HG03135 (cell line): ENCODE measurements around the gene TRMT112.

Source experiments
- ATAC-seq: cut with Tn5 transposase; IDR thresholded peaks from one replicate; pipeline ENCODE4 v1.9.1; 2021; ENCODE audit warnings: mild to moderate bottlenecking, moderate library complexity; ENCODE audit not compliant: unreplicated experiment

TRMT112 gene

GRCh38 chr11:64351136-64351631 is 33.8 kb upstream of the TRMT112 start:
- ATAC-seq = no peak

DNA sequence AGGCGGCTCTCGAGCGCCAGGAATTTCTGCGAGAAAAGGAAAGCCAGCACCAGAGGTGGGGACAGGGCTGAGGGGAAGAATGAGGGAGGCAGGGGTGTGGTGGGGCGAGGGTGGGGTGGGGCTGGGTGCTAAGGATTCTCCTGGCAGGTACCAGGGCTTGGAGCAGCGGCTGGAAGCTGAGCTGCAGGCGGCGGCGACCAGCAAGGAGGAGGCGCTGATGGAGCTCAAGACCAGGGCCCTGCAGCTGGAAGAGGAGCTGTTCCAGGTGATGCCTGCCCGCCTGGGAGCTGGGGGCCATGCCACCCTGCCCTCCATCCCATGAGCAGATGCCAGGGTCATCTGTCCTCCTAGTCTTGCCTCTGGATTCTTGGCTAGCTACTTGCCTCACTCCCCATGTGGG is 32.0 kb upstream of the TRMT112 start:
- no peak for ATAC-seq

- no peak for ATAC-seq
Measured at GRCh38 chr11:64349025-64349387, 31.6 kb upstream of the TRMT112 start.

DNA sequence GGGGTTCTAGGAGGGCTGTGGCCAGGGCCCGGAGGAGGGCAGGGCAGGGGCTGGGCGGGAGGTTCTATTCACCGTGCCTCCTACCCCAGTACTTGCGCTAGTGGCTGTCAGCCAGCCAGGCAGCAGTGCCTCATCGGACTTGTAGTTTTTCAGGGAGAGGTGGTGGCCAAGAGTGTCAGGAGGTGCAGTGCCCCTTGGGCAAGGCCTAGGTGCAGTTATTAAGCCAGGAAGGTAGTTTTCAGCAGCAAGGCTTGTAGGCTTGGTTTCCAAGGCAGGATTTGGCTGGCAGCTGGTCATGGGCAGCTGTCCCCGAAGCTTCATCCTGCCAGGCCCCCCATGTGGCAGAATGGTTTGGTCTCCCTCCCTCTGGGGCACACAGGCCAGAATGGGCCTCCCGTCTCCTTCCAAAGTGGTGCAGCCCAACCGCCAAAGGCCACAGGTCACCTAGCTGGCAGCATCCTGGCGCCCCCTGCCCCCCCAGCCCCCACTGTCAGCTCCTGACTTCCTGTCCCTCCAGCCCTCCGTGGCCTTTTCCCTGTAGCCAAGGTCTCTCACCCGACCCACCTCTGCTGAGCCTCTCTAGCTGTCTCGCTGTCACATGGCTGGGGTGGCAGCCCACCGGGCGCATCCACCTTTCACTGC is 31.1 kb upstream of the TRMT112 start:
- ATAC-seq = no peak

DNA sequence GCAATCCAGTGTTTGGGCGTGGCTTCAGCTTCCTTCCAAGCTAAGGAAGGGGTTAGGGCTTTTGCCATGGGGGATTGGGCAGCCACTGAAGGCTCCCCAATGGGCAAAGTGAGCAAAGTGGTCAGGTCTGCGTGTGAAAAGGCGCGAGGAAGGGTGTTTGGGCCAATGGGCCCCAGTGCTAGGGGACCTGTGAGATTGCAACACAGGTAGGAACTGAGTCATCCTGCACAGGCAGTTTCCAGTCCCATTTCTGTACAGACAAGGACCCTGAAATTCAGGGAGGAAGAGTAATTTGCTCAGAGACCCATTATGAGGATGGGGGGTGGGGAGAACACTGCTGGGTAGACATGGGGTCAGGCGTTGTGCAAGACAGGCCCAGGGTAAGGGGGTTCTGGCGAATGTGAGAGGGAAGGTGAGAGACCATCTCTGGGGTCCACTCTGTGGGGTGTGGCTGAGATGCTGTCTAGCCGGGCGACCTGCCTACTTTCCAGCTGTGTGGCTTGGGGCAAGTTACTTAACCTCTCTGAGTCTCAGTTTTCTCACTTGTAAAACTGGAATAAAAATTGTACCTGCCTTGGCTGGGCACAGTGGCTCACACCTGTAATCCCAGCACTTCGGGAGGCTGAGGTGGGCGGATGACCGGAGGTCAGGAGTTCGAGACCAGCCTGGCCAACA is 30.0 kb upstream of the TRMT112 start:
- no peak for ATAC-seq

DNA sequence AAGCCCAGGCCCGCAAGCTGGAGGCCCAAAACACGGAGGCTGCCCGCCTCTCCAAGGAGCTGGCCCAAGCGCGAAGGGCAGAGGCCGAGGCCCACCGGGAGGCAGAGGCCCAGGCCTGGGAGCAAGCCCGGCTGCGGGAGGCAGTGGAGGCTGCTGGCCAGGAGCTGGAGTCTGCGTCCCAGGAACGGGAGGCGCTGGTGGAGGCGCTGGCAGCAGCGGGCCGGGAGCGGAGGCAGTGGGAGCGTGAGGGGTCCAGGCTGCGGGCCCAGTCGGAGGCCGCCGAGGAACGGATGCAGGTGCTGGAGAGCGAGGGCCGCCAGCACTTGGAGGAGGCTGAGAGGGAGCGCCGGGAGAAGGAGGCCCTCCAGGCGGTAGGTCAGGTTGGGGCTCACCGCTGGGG is 27.4 kb upstream of the TRMT112 start:
- no peak for ATAC-seq

- no peak for ATAC-seq
Measured at GRCh38 chr11:64343767-64344559, 26.6 kb upstream of the TRMT112 start.

DNA sequence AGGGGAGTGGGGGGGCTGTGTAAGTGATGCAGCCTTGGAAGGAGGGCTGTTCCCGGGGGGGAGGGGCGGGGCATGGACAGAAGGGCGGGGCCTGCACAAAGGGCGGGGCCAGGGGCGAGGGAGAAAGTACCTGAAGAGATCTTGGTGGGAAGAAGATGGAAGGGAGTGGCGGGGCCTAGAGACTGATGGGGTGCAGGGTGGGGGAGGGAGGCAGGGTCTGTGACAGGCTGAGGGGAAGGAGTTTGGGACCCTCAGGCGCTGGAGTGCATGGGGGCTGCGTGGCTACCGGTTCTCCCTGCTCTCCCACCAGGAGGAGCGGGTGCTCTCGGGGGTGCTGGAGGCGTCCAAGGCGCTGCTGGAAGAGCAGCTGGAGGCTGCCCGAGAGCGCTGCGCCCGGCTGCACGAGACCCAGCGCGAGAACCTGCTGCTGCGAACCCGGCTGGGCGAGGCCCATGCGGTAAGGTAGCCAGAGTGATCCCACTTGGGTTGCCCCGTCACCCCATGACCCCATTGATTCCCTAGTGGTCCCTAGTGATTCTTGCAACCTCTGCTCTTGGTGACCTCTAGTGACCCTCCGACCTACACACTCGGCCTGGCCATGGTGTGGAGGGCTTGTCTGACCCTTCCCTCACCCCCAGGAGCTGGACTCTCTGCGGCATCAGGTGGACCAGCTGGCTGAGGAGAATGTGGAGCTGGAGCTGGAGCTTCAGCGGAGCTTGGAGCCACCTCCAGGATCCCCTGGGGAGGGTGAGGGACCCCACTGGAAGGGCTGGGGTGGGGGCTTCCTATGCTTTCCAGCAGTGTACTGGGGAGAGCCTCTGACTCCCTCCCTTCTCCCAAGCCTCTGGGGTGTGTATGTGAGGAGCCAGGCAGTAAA is 25.7 kb upstream of the TRMT112 start:
- no peak for ATAC-seq

DNA sequence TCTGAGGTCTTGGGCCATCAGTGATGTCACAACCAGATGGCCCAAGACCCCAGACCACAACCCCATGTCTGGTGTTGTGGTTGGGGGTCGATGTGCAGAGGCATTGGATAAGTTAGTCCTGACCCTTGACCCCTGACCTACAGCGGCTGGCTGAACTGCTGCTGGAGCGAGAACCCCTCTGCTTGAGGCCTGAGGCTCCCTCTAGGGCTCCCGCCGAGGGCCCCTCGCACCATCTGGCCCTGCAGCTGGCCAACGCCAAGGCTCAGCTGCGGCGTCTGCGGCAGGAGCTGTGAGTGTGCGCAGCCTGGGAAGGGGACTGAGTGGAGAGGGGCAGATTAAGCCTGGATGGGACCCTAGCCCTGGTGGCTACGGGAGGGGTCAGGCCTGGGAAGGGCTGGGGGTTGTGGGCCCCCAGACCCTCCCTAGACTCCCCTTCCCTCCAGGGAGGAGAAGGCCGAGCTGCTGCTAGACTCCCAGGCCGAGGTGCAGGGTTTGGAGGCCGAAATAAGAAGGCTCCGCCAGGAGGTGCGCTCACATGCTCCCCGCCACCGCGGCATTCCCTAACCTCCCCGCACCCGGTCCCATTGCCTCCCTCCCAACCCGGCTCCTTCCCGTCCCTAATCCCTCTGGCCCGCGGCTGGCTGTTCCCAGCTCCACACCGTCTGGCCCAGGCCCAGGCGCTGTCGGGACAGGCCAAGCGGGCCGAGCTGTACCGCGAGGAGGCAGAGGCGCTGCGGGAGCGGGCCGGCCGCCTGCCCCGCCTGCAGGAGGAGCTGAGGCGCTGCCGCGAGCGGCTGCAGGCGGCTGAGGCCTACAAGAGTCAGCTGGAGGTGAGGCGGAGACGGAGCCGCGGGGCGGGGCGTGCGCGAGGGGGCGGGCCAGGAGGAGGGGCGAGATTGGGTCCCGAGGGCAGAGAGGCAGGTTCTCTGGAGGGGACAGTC is 24.8 kb upstream of the TRMT112 start:
- ATAC-seq = peak; percentile 43

DNA sequence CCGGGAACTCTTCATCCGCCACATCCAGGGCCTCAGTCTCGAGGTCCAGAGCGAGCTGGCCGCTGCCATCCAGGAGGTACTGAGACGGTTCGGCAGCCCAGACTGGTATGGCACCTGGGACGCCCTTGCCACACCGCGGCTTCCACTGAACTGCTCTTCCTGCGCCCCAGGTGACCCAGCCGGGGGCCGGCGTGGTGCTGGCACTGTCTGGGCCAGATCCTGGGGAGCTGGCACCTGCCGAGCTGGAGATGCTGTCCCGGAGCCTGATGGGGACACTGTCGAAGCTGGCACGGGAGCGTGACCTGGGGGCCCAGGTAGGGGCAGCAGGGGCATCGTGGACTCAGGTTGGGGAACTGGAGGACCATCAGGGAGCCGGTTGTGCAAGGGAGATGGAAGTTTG is 24.1 kb upstream of the TRMT112 start:
- no peak for ATAC-seq

DNA sequence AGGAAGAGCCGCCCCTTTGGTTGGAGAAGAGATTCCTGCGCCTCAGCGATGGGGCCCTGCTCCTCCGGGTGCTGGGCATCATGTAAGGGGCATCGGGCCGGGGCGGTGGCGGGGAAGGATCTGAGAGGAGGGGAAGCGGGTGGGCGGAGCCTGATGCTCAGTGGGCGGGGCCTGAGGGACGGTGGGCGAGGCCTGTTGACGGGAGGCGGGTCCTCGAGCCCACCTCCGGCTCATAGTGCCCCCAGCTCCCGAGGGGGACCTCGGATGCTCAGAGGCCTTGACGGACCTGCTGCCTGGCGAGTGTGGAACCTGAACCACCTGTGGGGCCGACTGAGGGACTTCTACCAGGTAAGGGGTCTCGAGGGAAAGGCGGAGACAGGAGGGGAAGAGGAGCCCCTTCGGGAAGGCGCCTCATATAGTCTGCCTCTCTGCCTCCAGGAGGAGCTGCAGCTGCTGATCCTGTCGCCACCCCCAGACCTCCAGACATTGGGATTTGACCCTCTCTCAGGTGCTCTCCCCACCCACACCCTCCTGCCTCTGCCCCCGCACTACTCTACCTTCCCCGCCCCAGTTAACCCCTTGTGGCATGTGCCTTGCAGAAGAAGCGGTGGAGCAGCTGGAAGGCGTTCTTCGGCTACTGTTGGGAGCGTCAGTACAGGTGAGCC is 23.4 kb upstream of the TRMT112 start:
- peak; percentile 29 for ATAC-seq

DNA sequence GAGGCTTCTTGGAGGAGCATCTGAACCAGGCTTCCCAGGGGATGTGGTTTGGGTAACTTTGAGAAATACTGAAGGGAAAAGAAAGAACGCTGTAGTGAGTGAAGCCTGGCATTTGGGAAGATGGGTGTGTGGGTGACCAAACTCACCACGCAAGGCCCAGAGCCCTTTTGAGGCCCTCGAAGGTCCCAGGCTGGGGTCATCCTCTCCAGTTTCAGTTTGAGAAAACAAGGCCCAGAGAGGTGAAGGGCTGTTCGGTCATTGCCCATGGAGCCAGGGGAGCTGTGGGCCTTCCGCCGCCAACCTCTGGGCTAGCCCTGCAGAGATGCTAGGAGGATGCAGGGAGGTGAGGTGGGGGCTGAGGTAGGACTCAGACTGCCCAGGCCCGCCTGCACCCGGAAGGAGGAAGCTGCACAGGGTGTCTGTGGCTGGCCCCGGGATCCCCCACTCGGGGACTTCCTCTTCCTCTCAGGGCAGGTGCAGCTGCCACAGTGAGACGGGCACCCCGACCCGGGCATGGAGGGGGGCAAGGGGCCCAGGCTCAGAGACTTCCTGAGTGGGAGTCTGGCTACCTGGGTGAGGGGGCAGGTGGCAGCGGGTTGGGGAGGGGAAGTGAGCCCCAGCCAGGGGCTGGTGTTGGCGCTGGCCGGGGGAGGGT is 22.5 kb upstream of the TRMT112 start, which contains the start of gene CCDC88B:
Gene CCDC88B, plus strand, starts transcription at position 451 of the 655 bp plus-strand sequence. Its CDS starts 63 bp downstream, at position 514.
- ATAC-seq = peak; percentile 48

DNA sequence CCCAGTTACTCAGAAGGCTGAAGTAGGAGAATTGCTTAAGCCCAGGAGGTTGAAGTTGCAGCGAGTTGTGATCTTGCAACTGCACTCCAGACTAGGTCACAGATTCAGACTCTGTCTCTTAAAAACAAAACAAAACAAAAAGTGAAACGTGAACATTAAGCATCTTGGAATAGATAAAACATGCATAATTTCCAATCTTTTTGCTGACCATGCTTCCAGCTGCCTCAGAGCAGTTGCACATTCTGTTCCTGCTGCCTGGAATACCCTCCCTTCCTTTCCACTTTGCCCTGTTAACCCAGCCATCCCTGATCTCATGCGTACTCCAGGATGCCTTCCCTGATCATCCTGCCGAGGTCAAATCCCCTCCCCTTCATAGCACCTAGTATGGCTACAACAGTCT is 21.9 kb upstream of the TRMT112 start:
- ATAC-seq = no peak

- ATAC-seq = no peak
Measured at GRCh38 chr11:64338716-64339115, 21.4 kb upstream of the TRMT112 start.

DNA sequence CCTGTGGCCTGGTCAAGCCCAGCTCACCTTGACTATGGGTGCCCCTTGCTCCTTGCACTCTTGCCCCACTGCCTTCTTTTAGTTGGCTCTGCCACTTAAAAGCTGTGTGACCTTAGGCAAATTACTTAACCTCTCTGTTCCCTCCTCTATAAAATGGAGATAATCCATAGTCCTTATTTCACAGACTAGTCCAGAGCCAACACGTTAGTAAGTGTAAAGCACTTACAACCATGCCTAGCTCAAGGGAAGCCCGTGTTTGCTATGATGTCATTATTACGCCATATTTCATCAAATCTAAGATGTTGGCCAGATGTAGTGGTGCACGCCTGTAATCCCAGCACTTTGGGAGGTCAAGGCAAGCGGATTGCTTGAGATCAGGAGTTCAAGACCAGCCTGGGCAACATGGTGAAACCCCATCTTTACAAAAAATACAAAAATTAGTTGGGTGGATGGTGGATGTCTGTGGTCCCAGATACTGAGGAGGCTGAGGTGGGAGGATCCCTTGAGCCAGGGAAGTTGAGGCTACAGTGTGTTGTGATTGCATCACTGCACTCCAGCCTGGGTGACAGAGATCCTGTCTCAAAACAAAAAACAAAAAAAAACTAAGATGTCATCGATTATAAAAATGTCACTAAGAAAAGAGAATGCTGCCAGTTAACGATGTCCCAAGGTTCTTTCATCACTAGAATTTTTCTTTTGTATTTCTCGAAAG is 20.3 kb upstream of the TRMT112 start:
- no peak for ATAC-seq

DNA sequence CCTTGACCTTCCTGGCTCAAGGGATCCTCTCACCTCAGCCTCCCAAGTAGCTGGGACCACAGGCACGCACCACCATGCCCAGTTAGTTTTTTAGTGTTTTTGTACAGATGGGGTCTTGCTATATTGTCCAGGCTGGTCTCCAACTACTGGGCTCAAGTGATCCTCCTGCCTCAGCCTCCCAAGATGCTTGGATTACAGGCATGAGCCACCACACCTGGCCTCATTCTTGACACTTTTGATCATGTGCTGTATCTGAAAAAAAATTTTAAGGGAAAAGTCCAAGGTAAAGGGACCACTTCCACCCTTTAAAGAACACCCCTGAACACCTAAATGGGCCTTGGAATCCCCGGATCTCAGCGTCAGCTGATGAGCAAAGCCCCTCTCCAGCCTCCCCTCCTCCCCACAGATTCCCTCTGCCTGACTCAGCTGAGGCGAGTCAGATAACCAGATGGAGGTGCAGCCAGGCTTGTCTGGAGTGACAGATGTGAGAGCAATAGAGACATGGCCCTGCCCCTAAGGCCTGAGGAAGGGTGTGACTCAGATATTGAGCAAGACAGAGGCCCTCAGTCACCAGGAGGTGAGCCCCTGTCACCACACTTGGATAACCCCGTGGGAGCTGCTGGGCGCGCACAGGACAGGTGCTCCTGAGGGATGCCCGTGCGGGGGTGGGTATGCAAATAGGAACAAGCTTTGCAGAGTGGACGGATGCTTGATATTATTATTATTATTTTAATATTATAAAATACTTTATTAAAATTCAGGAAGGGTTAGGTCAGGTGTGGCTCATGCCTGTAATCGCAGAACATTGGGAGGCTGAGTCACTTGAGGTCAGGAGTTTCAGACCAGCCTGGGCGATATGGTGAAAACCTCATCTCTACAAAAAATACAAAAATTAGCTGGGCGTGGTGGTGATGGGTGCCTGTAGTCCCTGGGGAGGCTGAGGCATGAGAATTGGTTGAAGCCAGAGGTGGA is 17.7 kb upstream of the TRMT112 start:
- peak; percentile 70 for ATAC-seq

DNA sequence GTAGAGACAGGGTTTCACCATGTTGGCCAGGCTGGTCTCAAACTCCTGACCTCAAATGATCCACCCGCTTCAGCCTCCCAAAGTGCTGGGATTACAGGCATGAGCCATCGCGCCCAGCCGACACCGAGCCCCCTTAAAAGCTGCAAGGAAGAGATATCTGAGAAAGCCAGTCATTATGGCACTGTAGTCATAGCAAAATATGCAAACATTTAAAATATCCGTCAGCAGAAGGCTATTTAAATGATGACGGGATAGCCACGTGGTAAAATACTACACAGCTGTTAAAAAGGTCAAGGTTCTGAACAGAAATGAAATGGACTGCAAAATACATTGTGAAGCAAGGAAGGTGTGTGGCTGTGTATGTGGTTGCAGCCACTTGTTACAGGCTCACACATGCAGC is 16.2 kb upstream of the TRMT112 start:
- ATAC-seq = no peak
